ENCODE results near the gene ERCC1. TPM values are rescaled to one million over a fixed set of nuclear protein-coding genes. Genes with fewer than 3 reads are reported as not detected.

Gene ERCC1
- polyA plus RNA-seq, 1 of the 3 experiments (the other 2 are of a cell fraction): 95.3 TPM

DNA sequence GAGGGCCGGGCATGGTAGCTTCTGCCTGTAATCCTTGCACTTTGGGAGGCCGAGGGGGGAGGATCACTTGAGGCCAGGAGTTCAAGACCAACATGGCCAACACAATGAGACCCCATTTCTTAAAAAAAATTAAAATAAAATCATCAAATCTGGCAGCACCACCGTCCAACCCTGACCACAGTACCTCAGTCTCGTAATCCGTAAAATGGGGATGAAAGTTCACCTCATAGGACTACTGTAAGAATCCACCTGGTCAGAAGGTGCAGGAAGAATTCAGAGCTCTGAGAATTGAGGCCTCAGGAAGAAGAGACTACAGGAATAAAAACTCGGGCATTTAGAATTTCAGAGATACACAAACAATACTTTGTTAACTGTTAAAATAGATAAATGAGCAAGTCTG is 21.9 kb downstream of the ERCC1 start:
- Histone ChIP-seq H3K9me2 (no peaks in the 10 kb centered on the region), H2AFZ (ENCODE audit: low read depth) (no peak overlapping the region), H3K79me2 (ENCODE audit: insufficient read depth) (peaks cover 73% of the 10 kb centered on the region), H3K4me2 (no peak overlapping the region), H3K27me3 (ENCODE audit: insufficient read depth) (no peaks in the 10 kb centered on the region), H3K27ac (ENCODE audit: low read depth in 2 of 2, low read length in 1 of 2) (no peak overlapping the region), H3K9me3 (no peaks in the 10 kb centered on the region), H3K4me3 (ENCODE audit: low read depth in 2 of 2, low read length in 1 of 2) (no peak overlapping the region), H4K20me1 (ENCODE audit: insufficient read depth) (no peaks in the 10 kb centered on the region), H3K36me3 (replicated peaks in 1 of 2; ENCODE audit: control insufficient read depth in 1 of 2, insufficient read depth in 2 of 2, low read length in 1 of 2) (peaks cover 0 to 7% of the 10 kb centered on the region in 2 experiments), H3K4me1 (ENCODE audit: control insufficient read depth in 1 of 2, insufficient read depth in 2 of 2, low read depth in 1 of 2, low read length in 1 of 2) (peaks cover 12 to 22% of the 10 kb centered on the region in 2 experiments; a peak in 3 of 4 replicates), H3K9ac (no peak overlapping the region), H3F3A (replicated peaks; ENCODE audit: insufficient read depth) (peaks cover 3% of the 10 kb centered on the region)
- no peak for TF ChIP-seq EZH2phosphoT487 (IDR thresholded peaks at IDR 0.05; ENCODE audit: borderline replicate concordance, low read depth)
- no peak for TF ChIP-seq FOXM1 (IDR thresholded peaks at IDR 0.05; ENCODE audit: low read depth)
- TF ChIP-seq, protein P1, sequence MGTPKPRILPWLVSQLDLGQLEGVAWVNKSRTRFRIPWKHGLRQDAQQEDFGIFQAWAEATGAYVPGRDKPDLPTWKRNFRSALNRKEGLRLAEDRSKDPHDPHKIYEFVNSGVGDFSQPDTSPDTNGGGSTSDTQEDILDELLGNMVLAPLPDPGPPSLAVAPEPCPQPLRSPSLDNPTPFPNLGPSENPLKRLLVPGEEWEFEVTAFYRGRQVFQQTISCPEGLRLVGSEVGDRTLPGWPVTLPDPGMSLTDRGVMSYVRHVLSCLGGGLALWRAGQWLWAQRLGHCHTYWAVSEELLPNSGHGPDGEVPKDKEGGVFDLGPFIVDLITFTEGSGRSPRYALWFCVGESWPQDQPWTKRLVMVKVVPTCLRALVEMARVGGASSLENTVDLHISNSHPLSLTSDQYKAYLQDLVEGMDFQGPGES (IDR thresholded peaks at IDR 0.05; ENCODE audit: low read depth, low read length): no peak
- no peak for TF ChIP-seq GATA2 (CRISPR knock-in tag; IDR thresholded peaks at IDR 0.05)
- no peak for TF ChIP-seq FOXJ3 (CRISPR knock-in tag; IDR thresholded peaks at IDR 0.05)
- TF ChIP-seq EP300 (IDR thresholded peaks at IDR 0.05; ENCODE audit: borderline replicate concordance in 1 of 2, low read depth in 1 of 2, low read length in 1 of 2): no peak
- TF ChIP-seq TAF1 (IDR thresholded peaks at IDR 0.05; ENCODE audit: borderline replicate concordance, low read depth, low read length): no peak
- TF ChIP-seq TEAD4 (IDR thresholded peaks at IDR 0.05; ENCODE audit: borderline replicate concordance, insufficient read depth): no peak
- no peak for TF ChIP-seq POLR2AphosphoS5 (IDR thresholded peaks at IDR 0.05; ENCODE audit: low read depth, low read length)
- TF ChIP-seq TCF12 (IDR thresholded peaks at IDR 0.05): no peak
- no peak for TF ChIP-seq ZBTB33 (IDR thresholded peaks at IDR 0.05; ENCODE audit: borderline replicate concordance, low read depth)
- no peak for TF ChIP-seq MEF2A (IDR thresholded peaks at IDR 0.05; ENCODE audit: borderline replicate concordance, low read depth)
- DNase-seq: no peak
- 93% methylated on average over 6 of the region's 6 CpGs for whole genome bisulfite sequencing (ENCODE audit: low lambda C conversion rate)
- CTCF ChIA-PET: interaction anchor here (0.6 to 3.9 kb wide), 7 partner anchors 11 to 84 kb away, joined by 3 to 18 read pairs (median 3); no protein-coding TSS in a partner anchor
- POLR2A ChIA-PET: no interaction called here

DNA sequence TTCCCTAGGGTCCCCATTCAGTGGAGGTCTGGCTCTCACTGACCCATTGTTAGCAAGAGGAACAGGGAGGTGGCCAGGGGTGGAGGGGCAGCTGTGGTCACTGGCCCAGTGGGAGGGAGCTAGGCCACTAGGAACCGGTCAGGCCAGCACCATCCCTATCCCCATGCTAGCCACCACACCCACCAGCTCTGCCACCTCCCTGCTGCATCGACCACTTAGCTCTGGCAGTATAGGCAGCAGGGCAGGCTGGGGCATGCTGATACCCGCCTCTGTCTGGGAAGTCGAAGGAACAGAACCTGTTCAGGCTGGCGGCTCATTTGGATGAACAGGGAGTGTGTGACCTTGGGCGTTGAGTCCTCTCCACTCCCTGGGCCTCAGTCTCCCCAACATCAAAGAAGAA is 23.5 kb downstream of the ERCC1 start:
- Histone ChIP-seq H4K20me1 (ENCODE audit: insufficient read depth) (no peaks in the 10 kb centered on the region), H3K4me2 (no peak overlapping the region), H3K9ac (no peak overlapping the region), H3K79me2 (ENCODE audit: insufficient read depth) (peaks cover 70% of the 10 kb centered on the region), H2AFZ (ENCODE audit: low read depth) (no peak overlapping the region), H3K27me3 (ENCODE audit: insufficient read depth) (no peaks in the 10 kb centered on the region), H3K36me3 (replicated peaks in 1 of 2; ENCODE audit: control insufficient read depth in 1 of 2, insufficient read depth in 2 of 2, low read length in 1 of 2) (peaks cover 0 to 7% of the 10 kb centered on the region in 2 experiments), H3K27ac (ENCODE audit: low read depth in 2 of 2, low read length in 1 of 2) (no peak overlapping the region), H3K9me2 (no peaks in the 10 kb centered on the region), H3K4me1 (ENCODE audit: control insufficient read depth in 1 of 2, insufficient read depth in 2 of 2, low read depth in 1 of 2, low read length in 1 of 2) (peaks cover 12 to 17% of the 10 kb centered on the region in 2 experiments; a peak in 3 of 4 replicates), H3K9me3 (no peaks in the 10 kb centered on the region), H3K4me3 (ENCODE audit: low read depth in 2 of 2, low read length in 1 of 2) (no peak overlapping the region), H3F3A (replicated peaks; ENCODE audit: insufficient read depth) (peaks cover 3% of the 10 kb centered on the region)
- no peak for DNase-seq
- POLR2A ChIA-PET: no interaction called here
- CTCF ChIA-PET: no interaction called here
- WGBS (ENCODE audit: low lambda C conversion rate): 94% methylated on average over 6 of the region's 6 CpGs
- no peak for TF ChIP-seq RAD21 (IDR thresholded peaks at IDR 0.05; ENCODE audit: low read length)
- no peak for TF ChIP-seq ZBTB33 (IDR thresholded peaks at IDR 0.05; ENCODE audit: borderline replicate concordance, low read depth)
- TF ChIP-seq SMC3 (IDR thresholded peaks at IDR 0.05; ENCODE audit: low read depth, low read length): no peak
- no peak for TF ChIP-seq USF2 (IDR thresholded peaks at IDR 0.05; ENCODE audit: borderline replicate concordance, low read depth, low read length)
- TF ChIP-seq, protein P2, sequence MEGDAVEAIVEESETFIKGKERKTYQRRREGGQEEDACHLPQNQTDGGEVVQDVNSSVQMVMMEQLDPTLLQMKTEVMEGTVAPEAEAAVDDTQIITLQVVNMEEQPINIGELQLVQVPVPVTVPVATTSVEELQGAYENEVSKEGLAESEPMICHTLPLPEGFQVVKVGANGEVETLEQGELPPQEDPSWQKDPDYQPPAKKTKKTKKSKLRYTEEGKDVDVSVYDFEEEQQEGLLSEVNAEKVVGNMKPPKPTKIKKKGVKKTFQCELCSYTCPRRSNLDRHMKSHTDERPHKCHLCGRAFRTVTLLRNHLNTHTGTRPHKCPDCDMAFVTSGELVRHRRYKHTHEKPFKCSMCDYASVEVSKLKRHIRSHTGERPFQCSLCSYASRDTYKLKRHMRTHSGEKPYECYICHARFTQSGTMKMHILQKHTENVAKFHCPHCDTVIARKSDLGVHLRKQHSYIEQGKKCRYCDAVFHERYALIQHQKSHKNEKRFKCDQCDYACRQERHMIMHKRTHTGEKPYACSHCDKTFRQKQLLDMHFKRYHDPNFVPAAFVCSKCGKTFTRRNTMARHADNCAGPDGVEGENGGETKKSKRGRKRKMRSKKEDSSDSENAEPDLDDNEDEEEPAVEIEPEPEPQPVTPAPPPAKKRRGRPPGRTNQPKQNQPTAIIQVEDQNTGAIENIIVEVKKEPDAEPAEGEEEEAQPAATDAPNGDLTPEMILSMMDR (IDR thresholded peaks at IDR 0.05): no peak
- no peak for TF ChIP-seq NFIC (IDR thresholded peaks at IDR 0.05; ENCODE audit: borderline replicate concordance)
- TF ChIP-seq, protein P1 (IDR thresholded peaks at IDR 0.05; ENCODE audit: low read depth, low read length): no peak
- TF ChIP-seq YY1 (IDR thresholded peaks at IDR 0.05; ENCODE audit: low read depth): no peak

All from SK-N-SH (cell line).